Motor neuron (in vitro differentiated cells): ENCODE results near the gene DNAJC8. TPM values are rescaled to one million over a fixed set of nuclear protein-coding genes. Genes with fewer than 3 reads are reported as not detected.

Experiments used
- total RNA-seq, 8 experiments: library from RNA; unstranded; fragments of 300-600 nt; gene quantifications; 2 replicates each; pipeline versions ENCODE4 v1.2.3 to v1.2.4, GENCODE V29; 2022

The DNAJC8 gene
- total RNA-seq, 8 experiments from 2014 or later: 98.2 to 153 (median 105) TPM

Other genes starting within 250 kb of the DNAJC8 start
- 10 to 100 TPM; 11.2 to 30.3 (median 19.6) TPM for gene EYA3, start 144.4 kb downstream of the DNAJC8 start, total RNA-seq
- under 1 TPM in 7 of 8 experiments, not detected in 1; 0.16 to 0.76 (median 0.28) TPM for gene PTAFR, start 56.3 kb downstream of the DNAJC8 start, total RNA-seq
- 100 to 1,000 TPM; 236 to 466 (median 385) TPM for gene ATP5IF1, start 3.1 kb upstream of the DNAJC8 start, total RNA-seq
- gene SESN2, start 26.5 kb upstream of the DNAJC8 start, total RNA-seq: 10 to 100 TPM; 18.5 to 74.0 (median 35.7) TPM
- gene MED18, start 96.0 kb upstream of the DNAJC8 start, total RNA-seq: 10 to 100 TPM; 12.7 to 19.2 (median 16.4) TPM
- 10 to 100 TPM in 7 of 8 experiments, 1 to 10 TPM in 1; 5.5 to 34.1 (median 20.5) TPM for gene PHACTR4, start 136.7 kb upstream of the DNAJC8 start, total RNA-seq